SH-SY5Y (cell line): ENCODE results near the gene ACP4.

Experiments used
- GATA2 ChIP-seq: IDR thresholded peaks from 2 replicates; pipeline ENCODE4 v1.6.1; 2011; ENCODE audit warnings: mild to moderate bottlenecking, low read depth, low read length
- GATA3 ChIP-seq: IDR thresholded peaks from 2 replicates; pipeline ENCODE4 v1.6.1; 2011; ENCODE audit warnings: low read depth, mild to moderate bottlenecking, low read length, moderate library complexity

DNA sequence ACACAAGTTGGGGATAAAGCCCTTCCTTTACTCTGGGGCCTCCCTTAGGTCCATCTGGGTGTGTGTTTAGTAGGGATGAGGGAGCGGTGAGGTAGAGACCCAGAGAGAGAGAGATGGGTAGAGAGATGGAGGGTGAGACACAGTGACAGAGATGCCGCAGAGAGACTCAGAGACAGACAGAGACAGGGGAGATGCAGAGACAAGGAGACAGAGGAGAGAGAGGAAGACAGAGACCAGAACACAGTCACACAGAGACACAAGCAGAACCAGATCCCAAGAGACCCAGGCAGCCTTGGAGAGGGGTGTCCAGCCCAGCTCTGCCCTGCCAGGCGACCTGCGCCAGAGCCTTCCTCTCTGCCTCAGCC lies 31.0 kb downstream of the ACP4 start:
- TF ChIP-seq GATA2 (no peak), GATA3 (no peak)
